PC-3 (cell line): ENCODE measurements around the gene CRHBP. TPM values are rescaled to one million over a fixed set of nuclear protein-coding genes. Genes with fewer than 3 reads are reported as not detected.

Source experiments
- ATAC-seq: fragments of 200-7000 bp; cut with Tn5 transposase; 2 replicates; pipeline ENCODE4 v1.9.1; 2020; ENCODE audit warnings: mild to moderate bottlenecking, moderate library complexity
- BruUV-seq: library from RNA; stranded (reverse); fragments of 400-500 nt; replicated peaks from 2 replicates; lab custom pipeline; 2021; lab: Mats Ljungman, UMichigan
- CTCF ChIA-PET: fragments of 300-600 bp; sonication (Branson Sonifier 250); formaldehyde crosslinking; loops from one replicate; lab custom pipeline; 2022; ENCODE audit warnings: antibody characterized with exemption; lab: Charles Lee
- POLR2A ChIA-PET: fragments of 300-600 bp; sonication (Branson Sonifier 250); formaldehyde crosslinking; loops from one replicate; lab custom pipeline; 2022; ENCODE audit warnings: antibody characterized with exemption; ENCODE audit not compliant: unreplicated experiment; lab: Charles Lee
- DNase-seq: peaks from one replicate; pipeline ENCODE4 v3.0.0-alpha.2; 2015
- H2AFZ ChIP-seq: fragments of 300-600 bp; sonication (generic); 2 replicates; pipeline ENCODE4 v1.6.0; 2016; ENCODE audit warnings: antibody characterized with exemption, low read length
- H3F3A ChIP-seq: fragments of 300-600 bp; sonication (generic); one replicate; pipeline ENCODE4 v1.6.0; 2017; ENCODE audit warnings: antibody characterized with exemption, low read length, control low read depth, mild to moderate bottlenecking; ENCODE audit not compliant: unreplicated experiment
- H3K27ac ChIP-seq: fragments of 300-600 bp; sonication (generic); 2 replicates; pipeline ENCODE4 v1.5.1; 2016; ENCODE audit warnings: mild to moderate bottlenecking, low read length
- H3K27me3 ChIP-seq: fragments of 300-600 bp; sonication (generic); 2 replicates; pipeline ENCODE4 v1.6.1; 2016; ENCODE audit warnings: low read length, mixed read lengths
- H3K36me3 ChIP-seq: fragments of 300-600 bp; sonication (generic); 2 replicates; pipeline ENCODE4 v1.6.1; 2016; ENCODE audit warnings: low read depth, mixed run types, low read length, mixed read lengths
- H3K4me1 ChIP-seq: fragments of 300-600 bp; sonication (generic); 2 replicates; pipeline ENCODE4 v1.5.1; 2016; ENCODE audit warnings: low read length; ENCODE audit not compliant: insufficient read depth
- H3K4me2 ChIP-seq: fragments of 300-600 bp; sonication (generic); 2 replicates; pipeline ENCODE4 v1.6.0; 2016; ENCODE audit warnings: low read length
- H3K4me3 ChIP-seq: fragments of 300-600 bp; sonication (generic); 2 replicates; pipeline ENCODE4 v1.5.1; 2016; ENCODE audit warnings: mild to moderate bottlenecking, low read length, mixed read lengths
- H3K79me2 ChIP-seq: fragments of 300-600 bp; sonication (generic); 2 replicates; pipeline ENCODE4 v1.6.1; 2017; ENCODE audit warnings: low read length, mixed read lengths
- H3K9ac ChIP-seq: fragments of 300-600 bp; sonication (generic); 2 replicates; pipeline ENCODE4 v1.6.0; 2016; ENCODE audit warnings: mild to moderate bottlenecking, low read length
- H3K9me2 ChIP-seq: fragments of 300-600 bp; sonication (generic); replicated peaks from 2 replicates; pipeline ENCODE4 v1.6.1; 2016; ENCODE audit warnings: mixed run types, low read length, mixed read lengths
- H3K9me3 ChIP-seq: fragments of 300-600 bp; sonication (generic); 2 replicates; pipeline ENCODE4 v1.6.1; 2016; ENCODE audit warnings: low read length, mixed read lengths
- H4K20me1 ChIP-seq: fragments of 300-600 bp; sonication (generic); 2 replicates; pipeline ENCODE4 v1.6.1; 2016; ENCODE audit warnings: low read length, mixed read lengths
- CTCF ChIP-seq: fragments of 300-600 bp; sonication (generic); conservative IDR thresholded peaks from 2 replicates; pipeline ENCODE4 v1.5.1; 2017; ENCODE audit warnings: antibody characterized with exemption, low read depth, mild to moderate bottlenecking, low read length
- EZH2 ChIP-seq: fragments of 300-600 bp; sonication (generic); IDR thresholded peaks from one replicate; pipeline ENCODE4 v1.6.1; 2017; ENCODE audit warnings: antibody characterized with exemption, mild to moderate bottlenecking, low read length; ENCODE audit not compliant: unreplicated experiment
- EZH2phosphoT487 ChIP-seq: fragments of 300-600 bp; sonication (generic); IDR thresholded peaks from 2 replicates; pipeline ENCODE4 v1.6.1; 2018; ENCODE audit warnings: mild to moderate bottlenecking, antibody characterized with exemption, low read length, borderline replicate concordance
- intact Hi-C: fragments of 100-400 bp; cut with micrococcal nuclease; formaldehyde crosslinking; loops from 2 replicates; pipeline ENCODE4 v1.9.0; 2023
- total RNA-seq: library from RNA; depleted of rRNA; stranded (reverse); fragments of >200 nt; gene quantifications from 2 replicates; pipeline ENCODE4 v1.2.3, GENCODE V29; 2014

The CRHBP gene
- total RNA-seq, 1 experiment from 2014 or later = not detected

GRCh38 chr5:77003246-77003645, 50.4 kb downstream of the CRHBP start:
- ChIA-PET POLR2A (no interaction called here), CTCF (no interaction called here)
- BruUV-seq = no TSS peak
- Histone ChIP-seq H3K4me3 (no peak overlapping the region), H3K27ac (no peak overlapping the region), H2AFZ (no peak overlapping the region), H4K20me1 (no peaks in the 10 kb centered on the region), H3K9me2 (no peaks in the 10 kb centered on the region), H3K4me2 (no peak overlapping the region), H3K4me1 (no peaks in the 10 kb centered on the region), H3K79me2 (no peaks in the 10 kb centered on the region), H3K9me3 (no peaks in the 10 kb centered on the region), H3K36me3 (no peaks in the 10 kb centered on the region), H3K27me3 (no peaks in the 10 kb centered on the region), H3K9ac (no peak overlapping the region), H3F3A (no peaks in the 10 kb centered on the region)
- ATAC-seq = no peak
- intact Hi-C loops = no loop called here
- no peak for TF ChIP-seq CTCF
- DNase-seq = no peak

- ChIA-PET POLR2A (no interaction called here), CTCF (no interaction called here)
- Histone ChIP-seq H3K9me3 (no peaks in the 10 kb centered on the region), H2AFZ (no peak overlapping the region), H3K9me2 (no peaks in the 10 kb centered on the region), H3K79me2 (no peaks in the 10 kb centered on the region), H4K20me1 (no peaks in the 10 kb centered on the region), H3K4me2 (no peak overlapping the region), H3K4me3 (no peak overlapping the region), H3K9ac (no peak overlapping the region), H3K4me1 (no peaks in the 10 kb centered on the region), H3F3A (no peaks in the 10 kb centered on the region), H3K27me3 (no peaks in the 10 kb centered on the region), H3K27ac (no peak overlapping the region), H3K36me3 (no peaks in the 10 kb centered on the region)
- BruUV-seq = no TSS peak
- DNase-seq (no peak), ATAC-seq (no peak)
- TF ChIP-seq EZH2 = no peak
- no peak for TF ChIP-seq CTCF
- intact Hi-C loops = no loop called here
Observed at GRCh38 chr5:77006124-77006523, 53.3 kb downstream of the CRHBP start.

DNA sequence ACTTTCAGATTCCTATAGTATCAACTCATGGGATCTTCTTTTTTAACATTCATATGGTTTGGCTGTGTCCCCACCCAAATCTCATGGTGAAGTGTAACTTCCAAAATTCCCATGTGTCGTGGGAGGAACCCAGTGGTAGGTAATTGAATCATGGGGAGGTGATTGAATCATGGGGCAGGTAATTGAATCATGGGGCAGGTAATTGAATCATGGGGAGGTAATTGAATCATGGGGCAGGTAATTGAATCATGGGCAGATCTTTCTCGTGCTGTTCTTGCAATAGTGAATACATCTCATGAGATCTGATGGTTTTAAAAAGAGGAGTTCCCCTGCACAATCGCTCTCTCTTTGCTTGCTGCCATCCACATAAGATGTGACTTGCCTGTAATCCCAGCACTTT, 55.6 kb downstream of the CRHBP start:
- Histone ChIP-seq H3K9me2 (no peaks in the 10 kb centered on the region), H4K20me1 (no peaks in the 10 kb centered on the region), H3K4me3 (no peak overlapping the region), H3K27ac (no peak overlapping the region), H2AFZ (no peak overlapping the region), H3K4me2 (no peak overlapping the region), H3K79me2 (no peaks in the 10 kb centered on the region), H3K4me1 (no peaks in the 10 kb centered on the region; the same call in 1 of the 2 replicates), H3K9me3 (no peaks in the 10 kb centered on the region), H3K36me3 (no peaks in the 10 kb centered on the region), H3K27me3 (no peaks in the 10 kb centered on the region), H3K9ac (no peak overlapping the region), H3F3A (no peaks in the 10 kb centered on the region)
- TF ChIP-seq CTCF (no peak), EZH2phosphoT487 (no peak), EZH2 (no peak)
- ChIA-PET CTCF (no interaction called here), POLR2A (interaction anchor here (0.6 kb wide), 1 partner anchor 190 kb away, joined by 19 read pairs; no protein-coding TSS in a partner anchor)
- DNase-seq (no peak), ATAC-seq (no peak)
- no TSS peak for BruUV-seq
- intact Hi-C loops = no loop called here
